Adrenal gland (tissue), 5 donors: ENCODE measurements around the gene SCARF2.

Experiments
- CTCF ChIP-seq, 6 experiments: fragments of 450-650 bp in 4 of 6; fragments of 200-600 bp in 2 of 6; sonication (generic) in 1 of 6; IDR thresholded peaks; 1 replicate in 5 of 6; 2 replicates in 1 of 6; pipeline versions ENCODE4 v1.5.1 to v1.8.0; 2016 to 2021; ENCODE audit warnings: antibody characterized with exemption in 6 of 6, mild to moderate bottlenecking in 2 of 6, moderate library complexity in 1 of 6
- POLR2A ChIP-seq, 2 donors: fragments of 450-650 bp; IDR thresholded peaks; one replicate each; pipeline ENCODE4 v1.6.1; 2017; ENCODE audit warnings: antibody characterized with exemption in 2 of 2, mild to moderate bottlenecking in 2 of 2, moderate library complexity in 1 of 2
- donor health status: DM: no; HTN: no; CAD: no.

GRCh38 chr22:20408891-20409290 is 28.7 kb downstream of the SCARF2 start:
- TF ChIP-seq POLR2A (IDR thresholded peaks at IDR 0.05) (no peak), CTCF (IDR thresholded peaks at IDR 0.05) (no peak)
